Stomach smooth muscle (tissue), 2 donors: Measurements from ENCODE around the gene COL27A1.
A peak's percentile ranks its signal among the peaks of the same experiment; 100 is the strongest.

Source experiments
- H3K27ac ChIP-seq: one replicate; pipeline ENCODE4 v1.7.0; 2013; ENCODE audit warnings: mild to moderate bottlenecking, low read length, inconsistent platforms
- H3K27me3 ChIP-seq, 2 donors: one replicate each; pipeline ENCODE4 v1.7.0; 2013; ENCODE audit warnings: low read length in 2 of 2; ENCODE audit not compliant: insufficient read depth in 2 of 2, control insufficient read depth in 1 of 2
- H3K36me3 ChIP-seq, 2 donors: one replicate each; pipeline ENCODE4 v1.7.0; 2013; ENCODE audit warnings: low read length in 2 of 2; ENCODE audit not compliant: control insufficient read depth in 2 of 2, insufficient read depth in 2 of 2
- H3K4me1 ChIP-seq: one replicate; pipeline ENCODE4 v1.7.0; 2013; ENCODE audit warnings: low read length; ENCODE audit not compliant: control insufficient read depth, insufficient read depth
- H3K4me3 ChIP-seq, 2 donors: one replicate each; pipeline ENCODE4 v1.7.0; 2013; ENCODE audit warnings: low read length in 2 of 2
- H3K9ac ChIP-seq, 2 donors: one replicate each; pipeline ENCODE4 v1.7.0; 2013; ENCODE audit warnings: low read length in 2 of 2, mild to moderate bottlenecking in 1 of 2
- H3K9me3 ChIP-seq, 2 donors: one replicate each; pipeline ENCODE4 v1.7.0; 2013; ENCODE audit warnings: low read length in 2 of 2; ENCODE audit not compliant: control insufficient read depth in 2 of 2
- donor health status: healthy.
- donor health status: Pancreatic carcinoma.

Gene COL27A1

DNA sequence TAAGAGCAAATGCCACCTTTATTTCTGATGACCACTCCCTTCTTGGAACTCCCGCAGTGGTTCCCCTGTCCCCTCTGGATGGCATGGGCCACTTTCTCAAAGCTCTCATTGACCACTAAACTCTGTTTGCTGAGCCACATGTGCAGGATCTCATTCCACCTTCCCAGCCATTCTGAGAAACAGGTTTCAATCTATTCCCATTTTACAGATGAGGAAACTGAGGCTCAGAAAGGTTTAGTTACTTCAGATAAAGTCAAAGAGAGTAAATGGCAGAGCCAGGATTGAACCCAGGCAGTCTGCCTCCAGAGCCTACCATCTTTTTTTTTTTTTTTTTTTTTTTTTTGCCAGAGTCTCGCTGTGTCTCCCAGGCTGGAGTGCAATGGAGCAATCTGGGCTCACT lies 24.2 kb downstream of the COL27A1 start:
- Histone ChIP-seq H3K4me1 (peaks cover 68% of the 10 kb centered on the region), H3K4me3 (no peak overlapping the region), H3K27ac (peak overlapping the region; percentile 37), H3K27me3 (no peaks in the 10 kb centered on the region), H3K9me3 (no peaks in the 10 kb centered on the region), H3K36me3 (no peaks in the 10 kb centered on the region), H3K9ac (no peak overlapping the region)

- peak overlapping the region; percentile 18 for H3K27ac ChIP-seq
Measured at GRCh38 chr9:114180696-114181606, 25.6 kb downstream of the COL27A1 start.

DNA sequence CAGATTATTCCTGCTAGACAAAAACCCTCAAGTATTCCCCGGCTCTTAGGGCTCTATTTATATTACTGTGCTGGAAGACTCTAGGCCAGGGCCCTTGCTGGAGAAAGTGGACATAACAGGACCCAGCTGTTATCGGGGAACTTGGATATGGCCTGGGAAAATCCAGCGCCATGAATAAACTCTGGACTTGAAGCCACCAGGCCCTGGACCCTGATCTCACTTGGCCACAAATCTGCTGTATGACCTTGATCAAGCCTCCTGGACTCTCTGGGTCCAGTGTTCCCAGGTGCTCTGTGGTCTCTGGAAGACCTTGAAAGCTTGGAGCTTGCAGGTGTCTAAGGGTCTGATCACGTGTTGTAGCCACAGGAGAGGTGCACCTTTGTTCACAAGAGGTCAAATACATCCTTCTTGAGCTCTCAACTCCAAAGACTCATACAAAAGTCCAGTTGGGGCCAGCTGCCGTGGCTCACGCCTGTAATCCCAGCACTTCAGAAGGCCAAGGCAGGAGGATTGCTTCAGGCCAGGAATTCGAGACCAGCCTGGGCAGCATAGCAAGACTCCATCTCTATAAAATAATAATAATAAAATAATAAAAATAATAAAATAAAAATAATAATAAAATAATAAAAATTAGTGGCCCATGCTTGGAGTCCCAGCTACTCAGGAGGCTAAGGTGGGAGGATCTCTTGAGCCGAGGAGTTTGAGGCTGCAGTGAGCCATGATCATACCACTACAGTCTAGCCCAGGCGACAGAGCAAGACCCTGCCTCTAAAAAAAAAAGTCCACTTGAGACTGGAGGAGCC lies 26.5 kb downstream of the COL27A1 start:
- Histone ChIP-seq H3K4me1 (peaks cover 45% of the 10 kb centered on the region), H3K27ac (peak overlapping the region; percentile 18), H3K9ac (no peak overlapping the region), H3K36me3 (no peaks in the 10 kb centered on the region), H3K4me3 (no peak overlapping the region), H3K9me3 (no peaks in the 10 kb centered on the region), H3K27me3 (no peaks in the 10 kb centered on the region)

More at GRCh38 chr9:114180696-114181606, 25.6 kb downstream of the COL27A1 start:
- no peaks in the 10 kb centered on the region for H3K27me3 ChIP-seq
- H3K4me3 ChIP-seq: peak overlapping the region in 1 of 2 donors; percentile 3
- no peaks in the 10 kb centered on the region for H3K36me3 ChIP-seq
- peak overlapping the region in 1 of 2 donors; percentile 13 for H3K9ac ChIP-seq
- H3K9me3 ChIP-seq: no peaks in the 10 kb centered on the region
- peaks cover 53% of the 10 kb centered on the region for H3K4me1 ChIP-seq

DNA sequence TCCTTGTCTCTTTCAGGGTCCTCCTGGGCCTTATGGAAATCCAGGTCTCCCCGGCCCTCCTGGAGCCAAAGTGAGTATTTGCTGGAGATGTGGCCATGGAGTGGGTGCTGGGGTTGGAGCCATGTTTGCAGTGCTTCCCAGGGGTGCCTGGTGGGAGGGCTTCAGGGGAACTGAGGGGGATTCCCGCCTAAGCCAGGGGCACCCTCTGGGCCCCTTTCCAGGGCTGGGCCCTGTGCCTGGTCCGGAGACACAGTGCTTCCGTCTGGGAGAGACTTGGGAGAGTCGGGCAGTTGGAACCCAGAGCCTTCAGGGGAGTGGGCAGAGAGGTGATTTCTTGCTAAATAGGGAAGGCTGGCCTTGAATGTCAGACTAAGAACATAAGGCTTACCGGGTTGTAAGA lies 27.7 kb downstream of the COL27A1 start:
- no peak overlapping the region for H3K4me3 ChIP-seq
- H3K36me3 ChIP-seq: no peaks in the 10 kb centered on the region
- H3K27me3 ChIP-seq: no peaks in the 10 kb centered on the region
- H3K9ac ChIP-seq: no peak overlapping the region
- no peak overlapping the region for H3K27ac ChIP-seq
- H3K4me1 ChIP-seq: peaks cover 37% of the 10 kb centered on the region
- H3K9me3 ChIP-seq: no peaks in the 10 kb centered on the region

DNA sequence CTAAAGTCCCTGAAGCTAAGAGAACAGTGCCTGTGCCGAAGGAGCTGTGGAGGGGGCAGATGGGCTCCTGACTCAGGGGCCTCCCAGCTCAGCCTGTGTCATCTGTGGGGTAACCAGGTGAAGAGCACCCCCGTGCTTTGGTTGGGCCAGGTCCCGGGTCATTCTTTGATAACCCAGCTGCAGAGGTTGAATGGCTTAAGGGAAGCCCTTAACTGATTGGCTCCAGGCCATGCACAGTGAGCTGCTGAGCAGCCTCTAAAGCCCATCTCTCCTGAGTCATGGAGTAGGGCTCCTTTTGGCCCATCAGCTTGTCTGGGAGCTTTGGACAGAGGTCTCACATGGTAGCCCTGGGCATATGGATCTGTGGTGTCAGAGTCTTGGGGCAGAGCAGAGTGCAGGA lies 28.7 kb downstream of the COL27A1 start:
- Histone ChIP-seq H3K4me3 (no peak overlapping the region), H3K9ac (no peak overlapping the region), H3K27ac (no peak overlapping the region), H3K4me1 (peaks cover 27% of the 10 kb centered on the region), H3K36me3 (no peaks in the 10 kb centered on the region), H3K27me3 (no peaks in the 10 kb centered on the region), H3K9me3 (no peaks in the 10 kb centered on the region)

- Histone ChIP-seq H3K4me3 (no peak overlapping the region), H3K4me1 (peaks cover 23% of the 10 kb centered on the region), H3K9ac (no peak overlapping the region), H3K9me3 (no peaks in the 10 kb centered on the region), H3K27me3 (no peaks in the 10 kb centered on the region), H3K36me3 (no peaks in the 10 kb centered on the region), H3K27ac (no peak overlapping the region)
Measured at GRCh38 chr9:114184866-114185265, 29.5 kb downstream of the COL27A1 start.

GRCh38 chr9:114185570-114186490 lies 30.5 kb downstream of the COL27A1 start:
- Histone ChIP-seq H3K27ac (no peak overlapping the region), H3K4me1 (peaks cover 15% of the 10 kb centered on the region), H3K36me3 (no peaks in the 10 kb centered on the region), H3K4me3 (no peak overlapping the region), H3K9ac (no peak overlapping the region), H3K27me3 (no peaks in the 10 kb centered on the region), H3K9me3 (peaks cover 0 to 3% of the 10 kb centered on the region in 2 donors)

DNA sequence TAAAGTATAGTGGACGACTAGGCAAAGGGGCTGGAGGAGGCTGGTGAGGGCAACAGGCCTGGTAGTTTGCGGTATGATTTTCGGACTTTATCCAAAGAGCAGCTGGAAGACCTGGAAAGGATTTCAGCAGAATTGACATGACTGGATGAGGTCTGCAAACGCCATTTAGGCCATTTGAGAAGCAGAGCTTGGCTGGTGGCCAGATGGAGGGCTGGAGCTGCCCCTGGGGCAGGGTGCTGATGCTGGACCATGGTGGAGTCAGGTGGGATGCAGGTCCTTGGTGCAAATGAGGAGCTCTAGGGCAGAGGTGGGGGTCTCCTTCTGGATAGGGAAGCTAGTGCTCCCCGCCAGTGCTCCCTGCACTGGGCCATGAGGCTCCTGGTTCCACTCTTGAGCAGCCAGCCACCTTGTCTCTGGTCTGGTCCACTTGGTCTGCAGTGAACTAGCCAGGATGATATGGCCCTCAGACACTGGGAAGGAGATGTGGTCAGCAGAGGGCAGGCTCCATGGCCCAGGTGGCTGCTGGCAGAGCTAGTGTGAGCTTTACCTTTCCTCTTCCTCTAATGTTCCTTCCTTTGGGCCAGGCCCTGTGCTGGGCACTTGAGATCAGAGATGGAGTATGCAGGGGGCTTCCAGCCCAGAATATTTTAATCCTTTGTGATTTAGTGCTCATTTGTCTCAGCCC lies 31.4 kb downstream of the COL27A1 start:
- H3K9ac ChIP-seq: no peak overlapping the region
- no peak overlapping the region for H3K27ac ChIP-seq
- H3K27me3 ChIP-seq: no peaks in the 10 kb centered on the region
- H3K4me1 ChIP-seq: peaks cover 6% of the 10 kb centered on the region
- H3K4me3 ChIP-seq: no peak overlapping the region
- H3K9me3 ChIP-seq: peaks cover 0 to 3% of the 10 kb centered on the region in 2 donors
- H3K36me3 ChIP-seq: no peaks in the 10 kb centered on the region

DNA sequence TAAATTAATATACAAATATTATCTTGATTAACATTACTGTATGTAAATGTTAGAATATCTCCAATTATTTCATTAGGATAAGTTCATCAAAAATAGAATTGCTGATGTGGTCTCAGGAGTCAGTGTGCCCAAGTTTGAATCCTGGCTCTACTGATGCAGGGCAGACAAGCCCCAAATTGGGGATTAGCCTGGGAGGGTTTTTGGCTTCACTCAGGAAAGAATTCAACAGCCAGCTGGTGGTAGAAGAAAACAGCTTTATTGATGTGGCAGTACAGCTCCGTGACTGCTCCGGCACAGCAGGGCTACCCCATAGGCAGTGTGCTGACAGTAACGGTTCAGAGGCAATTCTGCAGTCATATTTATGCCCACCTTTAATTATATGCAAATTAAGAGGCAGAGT lies 32.5 kb downstream of the COL27A1 start:
- Histone ChIP-seq H3K27ac (no peak overlapping the region), H3K9ac (no peak overlapping the region), H3K27me3 (no peaks in the 10 kb centered on the region), H3K36me3 (no peaks in the 10 kb centered on the region), H3K9me3 (peaks cover 0 to 3% of the 10 kb centered on the region in 2 donors), H3K4me1 (peaks cover 5% of the 10 kb centered on the region), H3K4me3 (no peak overlapping the region)
